ENCODE measurements around the gene CGB1. TPM values are rescaled to one million over a fixed set of nuclear protein-coding genes. Genes with fewer than 3 reads are reported as not detected.

CGB1 gene
- total and polyA plus RNA-seq, 2 of the 8 experiments (the other 6 are each of a cell fraction or from before 2014, with no cell fraction given): not detected

- no peak for TF ChIP-seq NRF1 (IDR thresholded peaks at IDR 0.05; ENCODE audit: low read depth, low read length)
Observed at GRCh38 chr19:49016067-49016839, 20.4 kb downstream of the CGB1 start (continued).

Measured in H1 (cell line).